ENCODE data around the gene ZCCHC7.

GRCh38 chr9:37215381-37215780 lies 95.0 kb downstream of the ZCCHC7 start:
- TF ChIP-seq FOXP2 (optimal IDR thresholded peaks at IDR 0.05; ENCODE audit: borderline replicate concordance, extremely low read depth, extremely low read length, insufficient read depth) (no peak), POLR2AphosphoS5 (IDR thresholded peaks at IDR 0.05; ENCODE audit: low read depth, low read length) (no peak), TAF1 (IDR thresholded peaks at IDR 0.05; ENCODE audit: borderline replicate concordance, insufficient read depth, low read length) (no peak), SIN3A (IDR thresholded peaks at IDR 0.05; ENCODE audit: borderline replicate concordance, insufficient read depth, low read length) (no peak)
- TF ChIP-seq, protein P1, sequence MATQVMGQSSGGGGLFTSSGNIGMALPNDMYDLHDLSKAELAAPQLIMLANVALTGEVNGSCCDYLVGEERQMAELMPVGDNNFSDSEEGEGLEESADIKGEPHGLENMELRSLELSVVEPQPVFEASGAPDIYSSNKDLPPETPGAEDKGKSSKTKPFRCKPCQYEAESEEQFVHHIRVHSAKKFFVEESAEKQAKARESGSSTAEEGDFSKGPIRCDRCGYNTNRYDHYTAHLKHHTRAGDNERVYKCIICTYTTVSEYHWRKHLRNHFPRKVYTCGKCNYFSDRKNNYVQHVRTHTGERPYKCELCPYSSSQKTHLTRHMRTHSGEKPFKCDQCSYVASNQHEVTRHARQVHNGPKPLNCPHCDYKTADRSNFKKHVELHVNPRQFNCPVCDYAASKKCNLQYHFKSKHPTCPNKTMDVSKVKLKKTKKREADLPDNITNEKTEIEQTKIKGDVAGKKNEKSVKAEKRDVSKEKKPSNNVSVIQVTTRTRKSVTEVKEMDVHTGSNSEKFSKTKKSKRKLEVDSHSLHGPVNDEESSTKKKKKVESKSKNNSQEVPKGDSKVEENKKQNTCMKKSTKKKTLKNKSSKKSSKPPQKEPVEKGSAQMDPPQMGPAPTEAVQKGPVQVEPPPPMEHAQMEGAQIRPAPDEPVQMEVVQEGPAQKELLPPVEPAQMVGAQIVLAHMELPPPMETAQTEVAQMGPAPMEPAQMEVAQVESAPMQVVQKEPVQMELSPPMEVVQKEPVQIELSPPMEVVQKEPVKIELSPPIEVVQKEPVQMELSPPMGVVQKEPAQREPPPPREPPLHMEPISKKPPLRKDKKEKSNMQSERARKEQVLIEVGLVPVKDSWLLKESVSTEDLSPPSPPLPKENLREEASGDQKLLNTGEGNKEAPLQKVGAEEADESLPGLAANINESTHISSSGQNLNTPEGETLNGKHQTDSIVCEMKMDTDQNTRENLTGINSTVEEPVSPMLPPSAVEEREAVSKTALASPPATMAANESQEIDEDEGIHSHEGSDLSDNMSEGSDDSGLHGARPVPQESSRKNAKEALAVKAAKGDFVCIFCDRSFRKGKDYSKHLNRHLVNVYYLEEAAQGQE (IDR thresholded peaks at IDR 0.05; ENCODE audit: insufficient read depth in 1 of 2, low read depth in 2 of 2, low read length in 2 of 2) = no peak

Measured in PFSK-1 (cell line).